Ishikawa (cell line): ENCODE measurements around the gene UVSSA.

Experiments used
- CEBPB ChIP-seq: IDR thresholded peaks from 2 replicates; pipeline ENCODE4 v1.6.1; 2012
- CREB1 ChIP-seq: IDR thresholded peaks from 2 replicates; pipeline ENCODE4 v1.6.1; 2012; ENCODE audit warnings: low read depth
- EGR1 ChIP-seq: IDR thresholded peaks from 2 replicates; pipeline ENCODE4 v1.6.1; 2012
- EP300 ChIP-seq: IDR thresholded peaks from 2 replicates; pipeline ENCODE4 v1.6.1; 2012; ENCODE audit warnings: borderline replicate concordance
- FOXM1 ChIP-seq: IDR thresholded peaks from 2 replicates; pipeline ENCODE4 v1.6.1; 2012; ENCODE audit warnings: low read depth, borderline replicate concordance
- MAX ChIP-seq: IDR thresholded peaks from 2 replicates; pipeline ENCODE4 v1.6.1; 2012
- NFIC ChIP-seq: IDR thresholded peaks from 2 replicates; pipeline ENCODE4 v1.6.1; 2012
- RAD21 ChIP-seq: IDR thresholded peaks from 2 replicates; pipeline ENCODE4 v1.6.1; 2012; ENCODE audit warnings: low read depth
- REST ChIP-seq: IDR thresholded peaks from 2 replicates; pipeline ENCODE4 v1.6.1; 2012; ENCODE audit warnings: low read depth, mild to moderate bottlenecking
- TAF1 ChIP-seq: IDR thresholded peaks from 2 replicates; pipeline ENCODE4 v1.6.1; 2012; ENCODE audit warnings: low read depth, mild to moderate bottlenecking
- TCF12 ChIP-seq: IDR thresholded peaks from 2 replicates; pipeline ENCODE4 v1.6.1; 2012; ENCODE audit warnings: low read depth
- TEAD4 ChIP-seq: IDR thresholded peaks from 2 replicates; pipeline ENCODE4 v1.6.1; 2012
- USF1 ChIP-seq: IDR thresholded peaks from 2 replicates; pipeline ENCODE4 v1.6.1; 2012
- YY1 ChIP-seq: IDR thresholded peaks from 2 replicates; pipeline ENCODE4 v1.6.1; 2012; ENCODE audit warnings: low read depth
- ZBTB7A ChIP-seq: IDR thresholded peaks from 2 replicates; pipeline ENCODE4 v1.6.1; 2012; ENCODE audit warnings: low read depth

UVSSA gene

GRCh38 chr4:1318046-1318375, 29.0 kb upstream of the UVSSA start:
- TF ChIP-seq USF1 = no peak
- no peak for TF ChIP-seq TAF1
- no peak for TF ChIP-seq MAX
- no peak for TF ChIP-seq TCF12
- TF ChIP-seq CREB1 = no peak
- no peak for TF ChIP-seq CEBPB
- no peak for TF ChIP-seq EP300
- TF ChIP-seq ZBTB7A = no peak

- TF ChIP-seq FOXM1 (no peak), NFIC (no peak), EGR1 (no peak), TCF12 (no peak), YY1 (no peak), TEAD4 (no peak), ZBTB7A (no peak), CREB1 (no peak), TAF1 (no peak), MAX (no peak), RAD21 (no peak), CEBPB (no peak), EP300 (no peak), REST (no peak), USF1 (no peak)
Observed at GRCh38 chr4:1318488-1319213, 28.4 kb upstream of the UVSSA start.

- TF ChIP-seq EP300 (no peak), NFIC (no peak)
Observed at GRCh38 chr4:1321486-1321885, 25.5 kb upstream of the UVSSA start.

- TF ChIP-seq TEAD4 (no peak), CREB1 (no peak), REST (no peak), USF1 (no peak), MAX (no peak), TAF1 (no peak), FOXM1 (no peak), EP300 (no peak), RAD21 (no peak), YY1 (no peak), ZBTB7A (no peak), NFIC (no peak), EGR1 (no peak)
Observed at GRCh38 chr4:1321946-1322650, 24.9 kb upstream of the UVSSA start.

- TF ChIP-seq EGR1 (no peak), REST (no peak), ZBTB7A (no peak), YY1 (no peak), TCF12 (no peak), CEBPB (no peak), CREB1 (no peak), FOXM1 (no peak), TEAD4 (no peak), NFIC (no peak), MAX (no peak), RAD21 (no peak), TAF1 (no peak)
Observed at GRCh38 chr4:1323280-1323634, 23.8 kb upstream of the UVSSA start.
